Measurements from ENCODE around the gene PLCG1. TPM values are rescaled to one million over a fixed set of nuclear protein-coding genes. Genes with fewer than 3 reads are reported as not detected.
A peak's percentile ranks its signal among the peaks of the same experiment; 100 is the strongest.
"Not testable (repeated sequence)": the region's sequence is repeated elsewhere in the genome, so short reads cannot be mapped to it uniquely, and the experiment has no call there.

PLCG1 gene
- total and polyA plus RNA-seq, 7 donors: 16.0 to 43.1 (median 22.9) TPM

DNA sequence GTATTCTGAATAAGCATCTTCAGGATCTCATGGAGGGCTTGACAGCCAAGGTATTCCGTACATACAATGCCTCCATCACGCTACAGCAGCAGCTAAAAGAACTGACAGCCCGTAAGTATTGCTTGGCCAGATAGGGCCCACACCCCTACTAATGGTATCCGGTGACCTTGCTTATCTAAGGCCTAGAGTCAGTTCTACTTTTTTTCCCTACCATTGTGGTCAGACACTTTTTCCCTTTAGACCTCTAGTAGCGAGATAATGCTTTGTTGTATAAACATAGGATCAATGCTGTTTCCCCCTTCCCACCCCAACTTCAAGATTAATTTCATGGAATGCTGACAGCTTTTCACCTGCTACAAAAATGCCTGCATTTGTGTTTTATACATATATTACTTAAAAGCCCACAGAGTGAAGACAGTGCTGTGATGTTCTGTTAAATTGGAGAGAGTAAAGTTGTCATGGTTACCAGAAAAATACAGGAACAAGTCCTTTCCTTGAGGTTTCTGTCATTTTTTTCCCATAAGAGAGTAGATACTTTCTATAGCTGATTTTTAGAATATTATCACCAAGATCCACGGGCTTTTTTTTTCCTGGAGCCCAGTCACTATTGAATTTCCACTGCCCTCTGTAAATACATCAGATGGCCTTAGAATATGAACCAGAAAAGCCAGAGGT, 20.9 kb upstream of the PLCG1 start:
- H3K36me3 ChIP-seq (ENCODE audit: insufficient read depth in 1 of 2, low read depth in 1 of 2): peaks cover 24 to 91% of the 10 kb centered on the region in 2 donors
- no peaks in the 10 kb centered on the region for H3K27me3 ChIP-seq (ENCODE audit: insufficient read depth in 3 of 3, low read length in 2 of 3)
- 92 to 96% (median 93%) methylated on average over 6 of the region's 6 CpGs for WGBS, 3 donors
- ATAC-seq: no peak
- H3K4me3 ChIP-seq: no peak overlapping the region
- no peak overlapping the region for H3K27ac ChIP-seq
- TF ChIP-seq, protein P1, sequence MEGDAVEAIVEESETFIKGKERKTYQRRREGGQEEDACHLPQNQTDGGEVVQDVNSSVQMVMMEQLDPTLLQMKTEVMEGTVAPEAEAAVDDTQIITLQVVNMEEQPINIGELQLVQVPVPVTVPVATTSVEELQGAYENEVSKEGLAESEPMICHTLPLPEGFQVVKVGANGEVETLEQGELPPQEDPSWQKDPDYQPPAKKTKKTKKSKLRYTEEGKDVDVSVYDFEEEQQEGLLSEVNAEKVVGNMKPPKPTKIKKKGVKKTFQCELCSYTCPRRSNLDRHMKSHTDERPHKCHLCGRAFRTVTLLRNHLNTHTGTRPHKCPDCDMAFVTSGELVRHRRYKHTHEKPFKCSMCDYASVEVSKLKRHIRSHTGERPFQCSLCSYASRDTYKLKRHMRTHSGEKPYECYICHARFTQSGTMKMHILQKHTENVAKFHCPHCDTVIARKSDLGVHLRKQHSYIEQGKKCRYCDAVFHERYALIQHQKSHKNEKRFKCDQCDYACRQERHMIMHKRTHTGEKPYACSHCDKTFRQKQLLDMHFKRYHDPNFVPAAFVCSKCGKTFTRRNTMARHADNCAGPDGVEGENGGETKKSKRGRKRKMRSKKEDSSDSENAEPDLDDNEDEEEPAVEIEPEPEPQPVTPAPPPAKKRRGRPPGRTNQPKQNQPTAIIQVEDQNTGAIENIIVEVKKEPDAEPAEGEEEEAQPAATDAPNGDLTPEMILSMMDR (IDR thresholded peaks at IDR 0.05): no peak
- intact Hi-C loops (cut with DNase I): no loop called here
- H3K4me1 ChIP-seq: no peaks in the 10 kb centered on the region
- no peak for DNase-seq
- no peaks in the 10 kb centered on the region for H3K9me3 ChIP-seq

- DNase-seq; H3K9me3 ChIP-seq; H3K4me1 ChIP-seq; H3K27ac ChIP-seq; H3K4me3 ChIP-seq; H3K27me3 ChIP-seq (ENCODE audit: insufficient read depth in 3 of 3, low read length in 2 of 3); intact Hi-C loops (cut with DNase I): not testable (repeated sequence)
- peaks cover 33 to 100% of the 10 kb centered on the region in 2 donors for H3K36me3 ChIP-seq (ENCODE audit: insufficient read depth in 1 of 2, low read depth in 1 of 2)
- peak in 1 of 4 donors; percentile 15 for ATAC-seq
- WGBS, 3 donors: 81 to 86% (median 81%) methylated on average over 6 of the region's 6 CpGs
Observed at GRCh38 chr20:41118159-41118558, 19.2 kb upstream of the PLCG1 start.

- H3K4me3 ChIP-seq: no peak overlapping the region
- peaks cover 31 to 100% of the 10 kb centered on the region in 2 donors for H3K36me3 ChIP-seq (ENCODE audit: insufficient read depth in 1 of 2, low read depth in 1 of 2)
- ATAC-seq (no peak), DNase-seq (no peak)
- no peaks in the 10 kb centered on the region for H3K27me3 ChIP-seq (ENCODE audit: insufficient read depth in 3 of 3, low read length in 2 of 3)
- TF ChIP-seq, protein P1 (IDR thresholded peaks at IDR 0.05): no peak
- no peaks in the 10 kb centered on the region for H3K9me3 ChIP-seq
- H3K27ac ChIP-seq: no peak overlapping the region
- 55 to 64% (median 57%) methylated on average over 3 of the region's 3 CpGs for WGBS, 3 donors
- no peaks in the 10 kb centered on the region for H3K4me1 ChIP-seq
- intact Hi-C loops (cut with DNase I): no loop called here
Observed at GRCh38 chr20:41118632-41119031, 18.7 kb upstream of the PLCG1 start.

- WGBS, 3 donors: 77 to 82% (median 77%) methylated on average over 7 of the region's 7 CpGs
- intact Hi-C loops (cut with DNase I): no loop called here
- ATAC-seq: no peak
Observed at GRCh38 chr20:41119614-41120561, 17.5 kb upstream of the PLCG1 start.

More at GRCh38 chr20:41119614-41120561, 17.5 kb upstream of the PLCG1 start:
- no peak for DNase-seq
- TF ChIP-seq, protein P1 (IDR thresholded peaks at IDR 0.05): no peak
- Histone ChIP-seq H3K27me3 (ENCODE audit: insufficient read depth in 3 of 3, low read length in 2 of 3) (no peaks in the 10 kb centered on the region), H3K36me3 (ENCODE audit: insufficient read depth in 1 of 2, low read depth in 1 of 2) (peaks cover 22 to 100% of the 10 kb centered on the region in 2 donors), H3K9me3 (no peaks in the 10 kb centered on the region), H3K4me3 (no peak overlapping the region), H3K4me1 (no peaks in the 10 kb centered on the region), H3K27ac (no peak overlapping the region)
